Aorta (tissue), 5 donors: ENCODE results near the gene EHD2. TPM values are rescaled to one million over a fixed set of nuclear protein-coding genes. Genes with fewer than 3 reads are reported as not detected.
"Not testable (repeated sequence)": the region's sequence is repeated elsewhere in the genome, so short reads cannot be mapped to it uniquely, and the experiment has no call there.

Experiments used
- ATAC-seq: fragments of 200-7000 bp; cut with Tn5 transposase; one replicate; pipeline ENCODE4 v1.9.1; 2022; ENCODE audit warnings: moderate library complexity; ENCODE audit not compliant: low FRiP score
- DNase-seq, 2 donors: peaks; one replicate each; pipeline ENCODE4 v3.0.0-alpha.2; 2020
- H3K27ac ChIP-seq, 2 donors: one replicate each; pipeline ENCODE4 v1.5.1; 2013; ENCODE audit warnings: low read length in 2 of 2, mild to moderate bottlenecking in 2 of 2, moderate library complexity in 2 of 2, control low read depth in 1 of 2, inconsistent platforms in 1 of 2, low read depth in 1 of 2
- H3K27me3 ChIP-seq, 2 donors: one replicate each; pipeline ENCODE4 v1.6.1; 2013; ENCODE audit warnings: control low read depth in 1 of 2, low read length in 1 of 2, mild to moderate bottlenecking in 1 of 2, moderate library complexity in 1 of 2; ENCODE audit not compliant: insufficient read depth in 2 of 2, control insufficient read depth in 1 of 2
- H3K36me3 ChIP-seq, 2 donors: one replicate each; pipeline ENCODE4 v1.6.1; 2013; ENCODE audit warnings: control low read depth in 1 of 2, low read length in 1 of 2, mild to moderate bottlenecking in 1 of 2; ENCODE audit not compliant: insufficient read depth in 2 of 2, control insufficient read depth in 1 of 2
- H3K4me1 ChIP-seq, 2 donors: one replicate each; pipeline ENCODE4 v1.6.1; 2013; ENCODE audit warnings: low read length in 2 of 2, control low read depth in 1 of 2, mild to moderate bottlenecking in 1 of 2, moderate library complexity in 1 of 2; ENCODE audit not compliant: insufficient read depth in 2 of 2, control insufficient read depth in 1 of 2
- H3K4me3 ChIP-seq, 2 donors: one replicate each; pipeline ENCODE4 v1.5.1; 2013; ENCODE audit warnings: low read length in 2 of 2, control low read depth in 1 of 2, mild to moderate bottlenecking in 1 of 2
- H3K9me3 ChIP-seq: one replicate; pipeline ENCODE4 v1.6.1; 2013; ENCODE audit warnings: mild to moderate bottlenecking, low read length; ENCODE audit not compliant: control insufficient read depth
- WGBS, 2 donors: extraction: QIAGEN DNeasy Blood & Tissue Kit; methylation state at CpG; one replicate each; pipeline ENCODE4 v1.1.7; 2013; 5-methylcytosine and 5-hydroxymethylcytosine counted together
- intact Hi-C, 2 donors: fragments of 100-400 bp; cut with DNase I; formaldehyde crosslinking; loops; one replicate each; pipeline versions ENCODE4 v1.14.2 to v1.15.0; 2022
- polyA plus RNA-seq, 2 donors: library from polyadenylated mRNA; stranded (reverse); fragments of 200-250 nt; gene quantifications; one replicate each; pipeline ENCODE4 v1.2.3, GENCODE V29; 2013
- total RNA-seq, 2 donors: library from RNA; stranded (reverse); fragmentation: NEBNext Ultra II Directional; extraction: Animal tissue kit (Norgen Biotek cat#: 25700); gene quantifications; one replicate each; pipeline ENCODE4 v1.2.1, GENCODE V29; 2021
- donor health status: healthy with polysubstance abuse.
- donor health status: Bipolar disorder and iron deficiency.
- donor health status: DM: no; HTN: no; CAD: no.
- donor health status: DM: no; HTN: no; CAD: no.
- donor health status: DM: yes; HTN: yes; CAD: no.

Gene EHD2
- total and polyA plus RNA-seq, 4 donors, result 38.4 to 189 (median 145) TPM

GRCh38 chr19:47781590-47782262, 68.5 kb downstream of the EHD2 start:
- intact Hi-C loops, result loop anchor here in 1 of 2 donors (10.0 kb wide), 1 partner anchor 67 kb away; the partner anchor contains the start of gene EHD2
- H3K27ac ChIP-seq, result peak overlapping the region in 1 of 2 donors; percentile 46
- no peak overlapping the region for H3K4me3 ChIP-seq
- H3K36me3 ChIP-seq, result peaks cover 0 to 5% of the 10 kb centered on the region in 2 donors
- no peaks in the 10 kb centered on the region for H3K9me3 ChIP-seq
- WGBS, 2 donors, result 29 to 30% methylated on average over 9 of the region's 9 CpGs
- ATAC-seq (no peak), DNase-seq (peak in 1 of 2 donors; percentile 69)
- peaks cover 0 to 2% of the 10 kb centered on the region in 2 donors for H3K4me1 ChIP-seq
- H3K27me3 ChIP-seq, result peaks cover 0 to 1% of the 10 kb centered on the region in 2 donors

GRCh38 chr19:47786566-47786965, 73.3 kb downstream of the EHD2 start:
- intact Hi-C loops, result loop anchor here in 1 of 2 donors (10.0 kb wide), 1 partner anchor 72 kb away; the partner anchor contains the start of gene EHD2
- Histone ChIP-seq H3K27ac (peak overlapping the region in 1 of 2 donors; percentile 3), H3K36me3 (peaks cover 0 to under 1% of the 10 kb centered on the region in 2 donors), H3K4me3 (no peak overlapping the region), H3K4me1 (peaks cover 0 to 5% of the 10 kb centered on the region in 2 donors), H3K27me3 (no peaks in the 10 kb centered on the region), H3K9me3 (no peaks in the 10 kb centered on the region)
- DNase-seq (no peak), ATAC-seq (no peak)
- WGBS, 2 donors, result 41 to 47% methylated on average over 7 of the region's 7 CpGs

- H3K27me3 ChIP-seq, DNase-seq, H3K4me3 ChIP-seq, H3K4me1 ChIP-seq, ATAC-seq, H3K36me3 ChIP-seq, H3K27ac ChIP-seq, H3K9me3 ChIP-seq: not testable (repeated sequence)
- WGBS, 2 donors, result 9 to 13% methylated on average over 10 of the region's 10 CpGs
- intact Hi-C loops, result loop anchor here in 1 of 2 donors (10.0 kb wide), 1 partner anchor 73 kb away; the partner anchor contains the start of gene EHD2
These were observed 74.1 kb downstream of the EHD2 start for GRCh38 chr19:47787307-47787706.

- H3K27ac ChIP-seq, H3K27me3 ChIP-seq, H3K4me1 ChIP-seq, DNase-seq, ATAC-seq, H3K4me3 ChIP-seq, H3K9me3 ChIP-seq, H3K36me3 ChIP-seq: not testable (repeated sequence)
- 92 to 93% methylated on average over 13 of the region's 13 CpGs for WGBS, 2 donors
- intact Hi-C loops, result loop anchor here (2.0 to 10.0 kb wide), 3 partner anchors 23 to 77 kb away; partner anchors contain the start of gene EHD2 (in 2 of the 2)
These were observed 76.6 kb downstream of the EHD2 start for GRCh38 chr19:47789811-47790210.

- H3K4me1 ChIP-seq, result peaks cover 0 to 3% of the 10 kb centered on the region in 2 donors
- no peaks in the 10 kb centered on the region for H3K36me3 ChIP-seq
- H3K4me3 ChIP-seq, result no peak overlapping the region
- peak; percentile 85 to 97 for DNase-seq
- WGBS, 2 donors, result 14 to 18% methylated on average over 10 of the region's 10 CpGs
- no peak overlapping the region for H3K27ac ChIP-seq
- intact Hi-C loops, result no loop called here
- H3K9me3 ChIP-seq, result no peaks in the 10 kb centered on the region
- H3K27me3 ChIP-seq, result no peaks in the 10 kb centered on the region
- peak; percentile 84 for ATAC-seq
These were observed 77.2 kb downstream of the EHD2 start for GRCh38 chr19:47790398-47790814.

GRCh38 chr19:47792616-47793015, 79.4 kb downstream of the EHD2 start:
- ATAC-seq (no peak), DNase-seq (no peak)
- Histone ChIP-seq H3K9me3 (no peaks in the 10 kb centered on the region), H3K36me3 (no peaks in the 10 kb centered on the region), H3K27me3 (no peaks in the 10 kb centered on the region), H3K4me3 (no peak overlapping the region), H3K4me1 (no peaks in the 10 kb centered on the region), H3K27ac (no peak overlapping the region)
- WGBS, 2 donors, result 96 to 99% methylated on average over 1 of the region's 1 CpG
- intact Hi-C loops, result no loop called here

Other genes with a start within 250 kb of the EHD2 start
- under 1 TPM; 0.23 to 0.72 TPM for gene SLC8A2, start 241.5 kb upstream of the EHD2 start, total RNA-seq
- not detected for gene SLC8A2, start 241.5 kb upstream of the EHD2 start, polyA plus RNA-seq
- 1 to 10 TPM; 3.0 to 4.3 TPM for gene KPTN, start 229.2 kb upstream of the EHD2 start, total RNA-seq
- 10 to 100 TPM; 12.3 to 24.8 TPM for gene KPTN, start 229.2 kb upstream of the EHD2 start, polyA plus RNA-seq
- gene NAPA, start 198.4 kb upstream of the EHD2 start, total RNA-seq, result 10 to 100 TPM; 63.5 to 79.8 TPM
- 10 to 100 TPM; 61.7 to 94.0 TPM for gene NAPA, start 198.4 kb upstream of the EHD2 start, polyA plus RNA-seq
- under 1 TPM; 0.13 to 0.30 TPM for gene ZNF541, start 140.3 kb upstream of the EHD2 start, total RNA-seq
- under 1 TPM in 1 of 2 donors, not detected in 1; 0.38 TPM for gene ZNF541, start 140.3 kb upstream of the EHD2 start, polyA plus RNA-seq
- 10 to 100 TPM; 12.3 to 17.9 TPM for gene BICRA, start 104.3 kb upstream of the EHD2 start, total RNA-seq
- gene BICRA, start 104.3 kb upstream of the EHD2 start, polyA plus RNA-seq, result 10 to 100 TPM in 1 of 2 donors, under 1 TPM in 1; 0.88 to 12.3 TPM
- 100 to 1,000 TPM; 214 to 319 TPM for gene NOP53, start 32.1 kb downstream of the EHD2 start, total RNA-seq
- gene NOP53, start 32.1 kb downstream of the EHD2 start, polyA plus RNA-seq, result 100 to 1,000 TPM; 446 to 680 TPM
- gene SELENOW, start 65.3 kb downstream of the EHD2 start, total RNA-seq, result 100 to 1,000 TPM; 319 to 453 TPM
- 1,000 to 10,000 TPM; 1,063 to 1,551 TPM for gene SELENOW, start 65.3 kb downstream of the EHD2 start, polyA plus RNA-seq
- not detected for gene TPRX1, start 91.1 kb downstream of the EHD2 start, total RNA-seq
- not detected for gene TPRX1, start 91.1 kb downstream of the EHD2 start, polyA plus RNA-seq
- gene CRX, start 108.5 kb downstream of the EHD2 start, total RNA-seq, result not detected
- gene CRX, start 108.5 kb downstream of the EHD2 start, polyA plus RNA-seq, result under 1 TPM in 1 of 2 donors, not detected in 1; 0.25 TPM
- gene TPRX2, start 145.8 kb downstream of the EHD2 start, total RNA-seq, result not detected
- gene TPRX2, start 145.8 kb downstream of the EHD2 start, polyA plus RNA-seq, result not detected
- not detected for gene SULT2A1, start 172.9 kb downstream of the EHD2 start, total RNA-seq
- 10 to 100 TPM in 1 of 2 donors, not detected in 1; 23.7 TPM for gene SULT2A1, start 172.9 kb downstream of the EHD2 start, polyA plus RNA-seq